Esophagus squamous epithelium (tissue), 4 donors: ENCODE measurements around the gene TBC1D3B.

ENCODE experiments used
- CTCF ChIP-seq, 6 experiments: fragments of 450-650 bp in 4 of 6; fragments of 200-600 bp in 2 of 6; sonication (generic) in 2 of 6; IDR thresholded peaks; one replicate each; pipeline ENCODE4 v1.5.1; 2016 to 2019; ENCODE audit warnings: antibody characterized with exemption in 6 of 6, mild to moderate bottlenecking in 4 of 6, moderate library complexity in 4 of 6
- POLR2A ChIP-seq, 4 donors: fragments of 450-650 bp; IDR thresholded peaks; one replicate each; pipeline ENCODE4 v1.6.1; 2017; ENCODE audit warnings: antibody characterized with exemption in 4 of 4, mild to moderate bottlenecking in 4 of 4, moderate library complexity in 3 of 4

GRCh38 chr17:36131421-36131820, 45.0 kb downstream of the TBC1D3B start:
- TF ChIP-seq CTCF (IDR thresholded peaks at IDR 0.05) (no peak), POLR2A (IDR thresholded peaks at IDR 0.05) (no peak)
